Calu3 (cell line): ENCODE data around the gene MYO10. TPM values are rescaled to one million over a fixed set of nuclear protein-coding genes. Genes with fewer than 3 reads are reported as not detected.
A peak's percentile ranks its signal among the peaks of the same experiment; 100 is the strongest.

Experiments
- BruUV-seq: library from RNA; stranded (reverse); fragments of 400-500 nt; replicated peaks from 2 replicates; lab custom pipeline; 2021; lab: Mats Ljungman, UMichigan
- CTCF ChIA-PET: fragments of 300-600 bp; sonication (Branson Sonifier 250); formaldehyde crosslinking; loops from one replicate; lab custom pipeline; 2022; ENCODE audit warnings: antibody characterized with exemption; lab: Charles Lee
- DNase-seq: peaks from one replicate; pipeline ENCODE4 v3.0.0; 2022
- H3K27ac Mint-ChIP-seq: one replicate; pipeline ENCODE4 v1.8.0; 2022; ENCODE audit warnings: mixed read lengths; ENCODE audit not compliant: unreplicated experiment
- H3K27me3 Mint-ChIP-seq: one replicate; pipeline ENCODE4 v1.8.0; 2022; ENCODE audit warnings: mixed read lengths; ENCODE audit not compliant: unreplicated experiment
- H3K36me3 Mint-ChIP-seq: one replicate; pipeline ENCODE4 v1.8.0; 2022; ENCODE audit warnings: mild to moderate bottlenecking, moderate library complexity, mixed read lengths; ENCODE audit not compliant: insufficient read depth, unreplicated experiment
- H3K4me1 Mint-ChIP-seq: one replicate; pipeline ENCODE4 v1.8.0; 2022; ENCODE audit warnings: mild to moderate bottlenecking, low read depth, mixed read lengths; ENCODE audit not compliant: unreplicated experiment
- H3K4me3 Mint-ChIP-seq: one replicate; pipeline ENCODE4 v1.8.0; 2022; ENCODE audit warnings: mild to moderate bottlenecking, low read depth, moderate library complexity, mixed read lengths; ENCODE audit not compliant: unreplicated experiment
- H3K9me3 Mint-ChIP-seq: one replicate; pipeline ENCODE4 v1.8.0; 2022; ENCODE audit warnings: low read depth, mixed read lengths; ENCODE audit not compliant: unreplicated experiment
- intact Hi-C: fragments of 100-400 bp; cut with micrococcal nuclease; formaldehyde crosslinking; loops from one replicate; pipeline ENCODE4 v1.10.0; 2022; ENCODE audit not compliant: unreplicated experiment
- total RNA-seq: library from RNA; stranded (reverse); gene quantifications from 2 replicates; pipeline ENCODE4 v1.2.3, GENCODE V29; 2022
- TF ChIP-seq, protein P1 (sequence below): fragments of 200-600 bp; IDR thresholded peaks from one replicate; pipeline ENCODE4 v1.8.0; 2022; ENCODE audit warnings: antibody characterized with exemption; ENCODE audit not compliant: unreplicated experiment

MYO10 gene
- total RNA-seq, 1 experiment from 2014 or later: 101 TPM

DNA sequence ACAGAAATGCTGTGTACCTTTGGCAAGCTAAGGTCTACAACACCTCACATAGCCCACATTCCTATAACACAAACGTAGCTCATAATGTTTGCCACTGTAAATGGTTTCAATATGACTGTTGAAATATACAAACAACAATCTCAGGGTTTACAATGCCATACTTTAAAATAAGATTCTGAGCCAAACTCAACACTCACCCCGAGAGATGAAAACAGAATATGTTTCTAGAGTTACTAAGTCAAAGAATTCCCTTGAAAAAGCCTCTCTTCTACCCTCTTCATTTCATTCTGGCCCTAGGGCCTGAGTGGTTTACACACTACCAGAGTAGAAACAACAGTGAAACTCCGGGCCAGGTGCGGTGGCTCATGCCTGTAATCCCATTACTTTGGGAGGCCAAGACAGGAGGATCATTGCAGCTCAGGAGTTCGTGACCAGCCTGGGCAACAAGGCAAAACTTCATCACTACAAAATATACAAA is 72.6 kb downstream of the MYO10 start:
- Mint-ChIP-seq H3K36me3 (peaks cover 48% of the 10 kb centered on the region), H3K27ac (no peak overlapping the region), H3K4me1 (peaks cover 28% of the 10 kb centered on the region), H3K9me3 (no peaks in the 10 kb centered on the region), H3K27me3 (no peaks in the 10 kb centered on the region), H3K4me3 (no peak overlapping the region)
- no TSS peak for BruUV-seq
- CTCF ChIA-PET: interaction anchor here (0.7 kb wide), 2 partner anchors 180 to 264 kb away, joined by 3 to 4 read pairs; no protein-coding TSS in a partner anchor
- TF ChIP-seq, protein P1, sequence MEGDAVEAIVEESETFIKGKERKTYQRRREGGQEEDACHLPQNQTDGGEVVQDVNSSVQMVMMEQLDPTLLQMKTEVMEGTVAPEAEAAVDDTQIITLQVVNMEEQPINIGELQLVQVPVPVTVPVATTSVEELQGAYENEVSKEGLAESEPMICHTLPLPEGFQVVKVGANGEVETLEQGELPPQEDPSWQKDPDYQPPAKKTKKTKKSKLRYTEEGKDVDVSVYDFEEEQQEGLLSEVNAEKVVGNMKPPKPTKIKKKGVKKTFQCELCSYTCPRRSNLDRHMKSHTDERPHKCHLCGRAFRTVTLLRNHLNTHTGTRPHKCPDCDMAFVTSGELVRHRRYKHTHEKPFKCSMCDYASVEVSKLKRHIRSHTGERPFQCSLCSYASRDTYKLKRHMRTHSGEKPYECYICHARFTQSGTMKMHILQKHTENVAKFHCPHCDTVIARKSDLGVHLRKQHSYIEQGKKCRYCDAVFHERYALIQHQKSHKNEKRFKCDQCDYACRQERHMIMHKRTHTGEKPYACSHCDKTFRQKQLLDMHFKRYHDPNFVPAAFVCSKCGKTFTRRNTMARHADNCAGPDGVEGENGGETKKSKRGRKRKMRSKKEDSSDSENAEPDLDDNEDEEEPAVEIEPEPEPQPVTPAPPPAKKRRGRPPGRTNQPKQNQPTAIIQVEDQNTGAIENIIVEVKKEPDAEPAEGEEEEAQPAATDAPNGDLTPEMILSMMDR: no peak
- intact Hi-C loops: no loop called here
- no peak for DNase-seq

DNA sequence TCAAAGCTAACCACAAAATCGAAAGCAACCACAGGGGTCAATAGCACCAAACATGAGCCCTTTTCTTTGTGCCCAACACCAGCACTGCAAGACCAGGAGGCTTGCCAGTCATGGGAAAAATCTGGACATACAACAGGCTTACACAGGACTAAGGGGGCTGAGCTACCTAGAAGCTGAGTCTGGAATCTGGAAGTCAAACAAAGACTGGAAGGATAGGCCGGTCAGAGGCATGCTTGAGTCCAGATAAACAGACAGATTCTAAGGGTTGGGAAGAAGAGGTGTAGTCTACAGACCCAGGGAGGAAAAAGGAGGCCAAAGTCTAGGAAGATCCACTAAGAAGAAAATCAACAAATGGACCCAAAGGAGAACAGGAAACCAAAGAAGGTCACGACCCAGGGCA is 73.3 kb downstream of the MYO10 start:
- no peaks in the 10 kb centered on the region for H3K9me3 Mint-ChIP-seq
- BruUV-seq: no TSS peak
- peaks cover 28% of the 10 kb centered on the region for H3K4me1 Mint-ChIP-seq
- intact Hi-C loops: no loop called here
- no peak for DNase-seq
- TF ChIP-seq, protein P1: no peak
- H3K27me3 Mint-ChIP-seq: no peaks in the 10 kb centered on the region
- H3K27ac Mint-ChIP-seq: peak overlapping the region; percentile 69
- CTCF ChIA-PET: no interaction called here
- H3K36me3 Mint-ChIP-seq: peaks cover 52% of the 10 kb centered on the region
- peak overlapping the region; percentile 17 for H3K4me3 Mint-ChIP-seq

DNA sequence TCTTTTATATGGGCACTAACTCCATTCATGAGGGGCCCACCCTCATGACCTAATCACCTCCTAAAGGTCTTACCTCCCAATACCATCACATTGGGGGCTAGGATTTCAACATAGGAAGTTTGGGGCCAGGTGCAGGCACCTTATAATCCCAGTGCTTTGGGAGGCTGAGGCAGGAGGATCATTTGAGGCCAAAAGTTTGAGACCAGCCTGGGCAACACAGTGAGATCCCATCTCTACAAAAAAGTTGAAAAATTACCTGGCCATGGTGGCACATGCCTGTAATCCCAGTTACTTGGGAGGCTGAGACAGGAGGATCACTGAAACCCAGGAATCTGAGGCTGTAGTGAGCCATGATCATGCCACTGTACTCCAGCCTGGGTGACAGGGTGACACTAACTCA is 76.7 kb downstream of the MYO10 start:
- CTCF ChIA-PET: no interaction called here
- no peak for DNase-seq
- H3K9me3 Mint-ChIP-seq: no peaks in the 10 kb centered on the region
- peaks cover 25% of the 10 kb centered on the region for H3K4me1 Mint-ChIP-seq
- H3K4me3 Mint-ChIP-seq: no peak overlapping the region
- H3K27ac Mint-ChIP-seq: no peak overlapping the region
- H3K36me3 Mint-ChIP-seq: peaks cover 37% of the 10 kb centered on the region
- H3K27me3 Mint-ChIP-seq: no peaks in the 10 kb centered on the region
- intact Hi-C loops: no loop called here
- TF ChIP-seq, protein P1: no peak
- no TSS peak for BruUV-seq

DNA sequence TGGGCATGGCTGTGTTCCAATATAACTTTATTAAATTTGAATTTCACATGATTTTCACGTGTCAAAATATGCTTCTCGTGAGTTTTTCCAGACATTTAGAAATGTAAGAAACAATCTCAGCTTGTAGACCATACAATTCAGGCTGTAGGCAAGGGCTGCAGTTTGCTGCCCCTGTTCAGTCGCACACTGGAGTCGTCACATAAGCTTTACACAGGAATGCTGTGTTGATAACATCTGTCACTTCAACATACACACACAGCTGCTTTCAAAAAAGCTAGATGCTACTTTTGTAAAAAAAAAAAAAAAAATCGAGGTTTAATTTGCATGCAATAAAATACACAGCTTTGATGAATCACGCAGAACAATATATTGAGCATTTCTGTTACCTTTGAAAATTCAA is 77.9 kb downstream of the MYO10 start:
- no peaks in the 10 kb centered on the region for H3K9me3 Mint-ChIP-seq
- no peaks in the 10 kb centered on the region for H3K27me3 Mint-ChIP-seq
- H3K4me1 Mint-ChIP-seq: peaks cover 24% of the 10 kb centered on the region
- H3K27ac Mint-ChIP-seq: no peak overlapping the region
- peaks cover 33% of the 10 kb centered on the region for H3K36me3 Mint-ChIP-seq
- no TSS peak for BruUV-seq
- intact Hi-C loops: no loop called here
- no peak overlapping the region for H3K4me3 Mint-ChIP-seq
- no peak for DNase-seq
- TF ChIP-seq, protein P1: no peak
- CTCF ChIA-PET: interaction anchor here (1.0 kb wide), 1 partner anchor 17 kb away, joined by 3 read pairs; no protein-coding TSS in a partner anchor
